PFSK-1 (cell line): ENCODE results near the gene DHDDS.

Experiments used
- FOXP2 ChIP-seq: optimal IDR thresholded peaks from 2 replicates; pipeline ENCODE3; 2011; ENCODE audit warnings: borderline replicate concordance, control low read depth, inconsistent platforms; ENCODE audit not compliant: insufficient read depth; ENCODE audit errors: extremely low read length, extremely low read depth
- POLR2AphosphoS5 ChIP-seq: IDR thresholded peaks from 2 replicates; pipeline ENCODE4 v1.6.1; 2012; ENCODE audit warnings: low read depth, mild to moderate bottlenecking, control low read depth, low read length, moderate library complexity
- SIN3A ChIP-seq: IDR thresholded peaks from 2 replicates; pipeline ENCODE4 v1.6.1; 2012; ENCODE audit warnings: mild to moderate bottlenecking, low read length, moderate library complexity, borderline replicate concordance; ENCODE audit not compliant: insufficient read depth
- TAF1 ChIP-seq: IDR thresholded peaks from 2 replicates; pipeline ENCODE4 v1.6.1; 2012; ENCODE audit warnings: low read length, control low read depth, borderline replicate concordance; ENCODE audit not compliant: insufficient read depth
- TF ChIP-seq, protein P1 (sequence below), 2 experiments: IDR thresholded peaks; 2 replicates each; pipeline versions ENCODE4 v1.6.1 to v1.8.0; 2011 to 2012; ENCODE audit warnings: low read depth in 2 of 2, low read length in 2 of 2, control low read depth in 1 of 2, inconsistent platforms in 1 of 2, mild to moderate bottlenecking in 1 of 2, moderate library complexity in 1 of 2; ENCODE audit not compliant: insufficient read depth in 1 of 2

Gene DHDDS

GRCh38 chr1:26493938-26494337 is 61.8 kb downstream of the DHDDS start:
- TF ChIP-seq, protein P1, sequence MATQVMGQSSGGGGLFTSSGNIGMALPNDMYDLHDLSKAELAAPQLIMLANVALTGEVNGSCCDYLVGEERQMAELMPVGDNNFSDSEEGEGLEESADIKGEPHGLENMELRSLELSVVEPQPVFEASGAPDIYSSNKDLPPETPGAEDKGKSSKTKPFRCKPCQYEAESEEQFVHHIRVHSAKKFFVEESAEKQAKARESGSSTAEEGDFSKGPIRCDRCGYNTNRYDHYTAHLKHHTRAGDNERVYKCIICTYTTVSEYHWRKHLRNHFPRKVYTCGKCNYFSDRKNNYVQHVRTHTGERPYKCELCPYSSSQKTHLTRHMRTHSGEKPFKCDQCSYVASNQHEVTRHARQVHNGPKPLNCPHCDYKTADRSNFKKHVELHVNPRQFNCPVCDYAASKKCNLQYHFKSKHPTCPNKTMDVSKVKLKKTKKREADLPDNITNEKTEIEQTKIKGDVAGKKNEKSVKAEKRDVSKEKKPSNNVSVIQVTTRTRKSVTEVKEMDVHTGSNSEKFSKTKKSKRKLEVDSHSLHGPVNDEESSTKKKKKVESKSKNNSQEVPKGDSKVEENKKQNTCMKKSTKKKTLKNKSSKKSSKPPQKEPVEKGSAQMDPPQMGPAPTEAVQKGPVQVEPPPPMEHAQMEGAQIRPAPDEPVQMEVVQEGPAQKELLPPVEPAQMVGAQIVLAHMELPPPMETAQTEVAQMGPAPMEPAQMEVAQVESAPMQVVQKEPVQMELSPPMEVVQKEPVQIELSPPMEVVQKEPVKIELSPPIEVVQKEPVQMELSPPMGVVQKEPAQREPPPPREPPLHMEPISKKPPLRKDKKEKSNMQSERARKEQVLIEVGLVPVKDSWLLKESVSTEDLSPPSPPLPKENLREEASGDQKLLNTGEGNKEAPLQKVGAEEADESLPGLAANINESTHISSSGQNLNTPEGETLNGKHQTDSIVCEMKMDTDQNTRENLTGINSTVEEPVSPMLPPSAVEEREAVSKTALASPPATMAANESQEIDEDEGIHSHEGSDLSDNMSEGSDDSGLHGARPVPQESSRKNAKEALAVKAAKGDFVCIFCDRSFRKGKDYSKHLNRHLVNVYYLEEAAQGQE (IDR thresholded peaks at IDR 0.05; ENCODE audit: insufficient read depth in 1 of 2, low read depth in 2 of 2, low read length in 2 of 2): no peak
- TF ChIP-seq SIN3A (no peak), POLR2AphosphoS5 (no peak), FOXP2 (no peak), TAF1 (no peak)

DNA sequence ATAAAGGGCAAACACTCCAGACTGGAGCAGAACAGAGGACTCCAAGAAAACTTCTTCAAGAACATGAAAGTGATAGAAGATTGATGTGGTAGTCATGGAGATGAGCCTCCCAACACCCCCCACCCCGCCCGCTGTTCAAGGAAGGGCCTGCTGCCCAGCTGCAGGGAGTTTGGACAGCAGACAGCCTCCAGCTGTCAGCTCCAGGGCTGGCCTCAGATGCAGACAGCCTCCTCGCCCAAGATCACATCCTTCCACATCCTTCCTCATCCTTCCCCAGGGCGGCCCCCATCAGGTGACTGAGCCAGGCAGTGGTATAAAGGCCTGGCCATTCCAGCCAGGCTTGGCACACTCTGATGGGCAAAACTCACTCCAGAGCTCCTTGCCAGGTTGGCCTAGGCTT is 64.7 kb downstream of the DHDDS start:
- TF ChIP-seq SIN3A (no peak), FOXP2 (no peak), TAF1 (no peak), POLR2AphosphoS5 (no peak)
- TF ChIP-seq, protein P1 (IDR thresholded peaks at IDR 0.05; ENCODE audit: insufficient read depth in 1 of 2, low read depth in 2 of 2, low read length in 2 of 2): no peak

GRCh38 chr1:26498894-26499293 is 66.8 kb downstream of the DHDDS start:
- TF ChIP-seq POLR2AphosphoS5: no peak
- TF ChIP-seq SIN3A: no peak
- TF ChIP-seq, protein P1 (IDR thresholded peaks at IDR 0.05; ENCODE audit: insufficient read depth in 1 of 2, low read depth in 2 of 2, low read length in 2 of 2): no peak
- no peak for TF ChIP-seq TAF1
- TF ChIP-seq FOXP2: no peak

DNA sequence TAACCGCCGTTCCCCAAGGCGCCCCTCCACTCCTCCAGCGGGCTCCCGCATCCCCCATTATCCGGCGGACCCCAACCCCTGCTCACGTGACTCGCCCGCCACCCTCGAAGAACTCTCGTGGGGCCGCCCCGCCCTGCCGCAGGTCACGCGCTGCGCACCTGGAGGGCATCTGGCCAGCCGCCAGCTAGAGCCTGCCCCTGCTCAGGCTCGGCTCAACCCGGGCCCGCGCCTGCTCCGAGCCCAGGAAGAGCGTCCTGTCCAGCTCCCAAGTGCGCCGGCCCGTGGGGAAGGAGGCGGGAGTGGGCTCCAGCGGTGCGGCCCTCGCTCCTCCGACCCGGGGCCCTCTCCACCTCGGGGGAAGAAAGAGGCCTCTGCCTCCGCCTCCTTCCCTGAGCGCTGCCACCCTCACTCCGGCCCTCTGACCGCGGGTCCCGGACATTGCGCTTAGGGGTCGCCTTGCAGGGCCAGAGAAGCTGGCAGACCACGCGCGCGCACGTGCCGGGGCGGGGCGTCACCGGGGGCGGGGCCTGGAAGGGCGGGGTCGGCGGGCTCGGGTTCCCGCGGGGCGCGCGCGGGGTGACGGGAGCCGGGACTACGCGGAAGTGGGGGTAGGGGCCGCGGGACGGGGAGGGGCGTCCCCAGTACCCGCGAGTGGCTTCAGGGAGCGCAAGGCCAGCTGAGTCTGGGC is 68.5 kb downstream of the DHDDS start:
- TF ChIP-seq TAF1 (no peak), POLR2AphosphoS5 (no peak; the same call in 1 of the 2 replicates), SIN3A (no peak), FOXP2 (no peak)
- TF ChIP-seq, protein P1 (IDR thresholded peaks at IDR 0.05; ENCODE audit: insufficient read depth in 1 of 2, low read depth in 2 of 2, low read length in 2 of 2): no peak
